ENCODE measurements around the gene GALR3. TPM values are rescaled to one million over a fixed set of nuclear protein-coding genes. Genes with fewer than 3 reads are reported as not detected.

GALR3 gene
- total and polyA plus RNA-seq, 3 experiments from 2014 or later, result not detected

DNA sequence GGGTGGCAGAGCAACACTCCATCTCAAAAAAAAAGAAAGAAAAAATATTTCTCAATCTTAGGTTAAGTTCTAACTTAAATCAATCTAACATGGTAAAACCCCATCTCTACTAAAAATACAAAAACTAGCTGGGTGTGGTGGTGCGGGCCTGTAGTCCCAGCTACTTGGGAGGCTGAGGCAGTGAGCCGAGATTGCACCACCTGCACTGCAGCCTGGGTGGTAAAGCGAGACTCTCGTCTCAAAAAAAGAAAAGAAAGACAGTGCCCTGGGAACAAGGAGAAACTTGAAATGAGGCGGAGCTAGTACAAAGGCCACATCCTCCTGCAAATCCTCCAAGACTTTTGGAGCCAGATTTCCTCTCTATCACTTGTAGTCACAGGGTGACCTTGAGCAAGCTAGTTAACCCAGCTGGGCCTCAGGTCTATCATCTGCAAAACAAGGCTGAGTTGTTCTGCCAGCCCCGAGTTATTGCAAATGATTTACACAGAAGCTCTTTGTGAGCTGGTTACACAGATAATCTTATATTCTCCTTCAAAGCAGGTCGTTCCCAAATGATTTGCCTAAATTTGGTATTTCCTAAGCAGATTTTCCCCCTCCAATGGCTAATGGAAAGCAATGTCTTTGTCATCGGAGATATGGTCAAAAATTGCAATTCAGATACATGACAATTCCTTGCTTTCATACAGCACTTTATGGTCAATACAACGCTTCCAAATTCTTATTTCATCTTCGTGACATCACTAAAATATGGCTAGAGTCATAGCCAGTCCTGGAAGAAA is 19.0 kb downstream of the GALR3 start:
- H3K27ac ChIP-seq (ENCODE audit: low read depth, low read length), result no peak overlapping the region
- Mint-ChIP-seq H3K27me3 (no peaks in the 10 kb centered on the region), H3K9me3 (no peaks in the 10 kb centered on the region), H3K36me3 (peaks cover 0 to 24% (median under 1%) of the 10 kb centered on the region in 3 donors), H3K27ac (peak overlapping the region; percentile 4 to 86 (median 64)), H3K4me1 (peaks cover 15 to 23% (median 15%) of the 10 kb centered on the region in 3 donors), H3K4me3 (peak overlapping the region; percentile 62 to 83 (median 68))
- ChIA-PET CTCF (interaction anchor here (1.4 to 2.2 kb wide), 2 partner anchors 21 to 24 kb away, joined by 5 to 8 read pairs; no protein-coding TSS in a partner anchor), POLR2A (interaction anchor here (0.6 to 1.1 kb wide), 2 partner anchors 11 to 15 kb away, joined by 5 to 8 read pairs; no protein-coding TSS in a partner anchor)
- peaks cover 10% of the 10 kb centered on the region for H3K36me3 ChIP-seq (ENCODE audit: insufficient read depth, low read length)
- no peaks in the 10 kb centered on the region for H3K27me3 ChIP-seq (ENCODE audit: insufficient read depth, low read length, poor library complexity, severe bottlenecking)
- H3K4me3 ChIP-seq (ENCODE audit: low read length), result no peak overlapping the region
- no peaks in the 10 kb centered on the region for H3K9me3 ChIP-seq (ENCODE audit: low read length)
- peaks cover 13% of the 10 kb centered on the region for H3K4me1 ChIP-seq (ENCODE audit: insufficient read depth, low read length)
- DNase-seq, result no peak

DNA sequence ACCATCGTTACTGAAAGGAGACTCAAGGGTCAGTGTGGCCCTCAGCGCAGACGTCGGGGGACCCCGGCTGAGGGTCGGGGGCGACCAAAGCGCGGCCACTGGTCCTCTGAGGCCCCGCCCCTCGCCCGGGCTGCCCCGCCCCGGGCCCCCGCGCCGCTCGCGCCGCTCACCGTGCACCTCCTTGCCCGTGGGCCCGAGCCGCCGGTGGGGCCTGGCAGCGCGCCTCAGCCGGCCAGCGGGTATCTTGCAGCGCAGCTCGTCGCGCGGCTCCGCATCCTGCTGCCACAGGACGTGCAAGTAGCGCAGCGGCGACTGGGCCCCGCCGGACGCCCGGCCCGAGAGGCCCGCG is 20.5 kb downstream of the GALR3 start:
- ChIA-PET CTCF (interaction anchor here (0.9 to 3.7 kb wide), 6 partner anchors 9 to 201 kb away, joined by 3 to 24 read pairs (median 4); partner anchors contain the start of gene MICALL1), POLR2A (interaction anchor here (0.9 to 1.4 kb wide), 7 partner anchors 11 to 862 kb away, joined by 3 to 9 read pairs (median 6); partner anchors contain the start of genes GCAT, GTPBP1 and MICALL1)
- Mint-ChIP-seq H3K4me1 (peaks cover 18 to 31% (median 18%) of the 10 kb centered on the region in 3 donors), H3K27me3 (no peaks in the 10 kb centered on the region), H3K27ac (peak overlapping the region; percentile 74 to 93 (median 90)), H3K4me3 (peak overlapping the region; percentile 87 to 95 (median 89)), H3K9me3 (no peaks in the 10 kb centered on the region), H3K36me3 (peaks cover 0 to 12% (median 0%) of the 10 kb centered on the region in 3 donors)
- peak in 2 of 5 donors; percentile 28 to 73 for DNase-seq
- Histone ChIP-seq H3K36me3 (ENCODE audit: insufficient read depth, low read length) (peaks cover 4% of the 10 kb centered on the region), H3K4me3 (ENCODE audit: low read length) (peak overlapping the region; percentile 72), H3K27me3 (ENCODE audit: insufficient read depth, low read length, poor library complexity, severe bottlenecking) (no peaks in the 10 kb centered on the region), H3K9me3 (ENCODE audit: low read length) (no peaks in the 10 kb centered on the region), H3K4me1 (ENCODE audit: insufficient read depth, low read length) (peaks cover 21% of the 10 kb centered on the region), H3K27ac (ENCODE audit: low read depth, low read length) (peak overlapping the region; percentile 87)

DNA sequence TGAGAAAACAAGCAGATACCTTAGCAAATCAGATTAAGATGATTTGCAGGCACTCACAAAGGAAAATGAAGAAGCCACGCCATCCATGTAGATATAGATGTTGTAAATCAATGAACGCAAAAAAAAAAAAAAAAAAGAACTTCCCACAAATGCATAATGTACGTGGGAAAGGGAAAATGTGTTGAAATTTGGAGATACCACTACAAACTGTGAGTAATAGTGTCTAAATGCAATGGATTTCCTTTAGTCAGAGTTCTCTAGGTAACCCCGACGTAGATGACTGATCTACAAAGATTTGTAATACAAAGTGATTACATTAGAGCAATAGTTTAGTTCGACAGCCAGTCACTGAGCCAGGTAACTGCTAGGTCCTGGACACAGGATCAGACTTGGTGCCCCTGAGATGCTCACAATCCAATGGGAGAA is 21.7 kb downstream of the GALR3 start:
- H3K27me3 Mint-ChIP-seq, result no peaks in the 10 kb centered on the region
- POLR2A ChIA-PET, result interaction anchor here (0.8 to 1.4 kb wide), 4 partner anchors 13 to 212 kb away, joined by 3 to 9 read pairs (median 7); partner anchors contain the start of gene GCAT

DNA sequence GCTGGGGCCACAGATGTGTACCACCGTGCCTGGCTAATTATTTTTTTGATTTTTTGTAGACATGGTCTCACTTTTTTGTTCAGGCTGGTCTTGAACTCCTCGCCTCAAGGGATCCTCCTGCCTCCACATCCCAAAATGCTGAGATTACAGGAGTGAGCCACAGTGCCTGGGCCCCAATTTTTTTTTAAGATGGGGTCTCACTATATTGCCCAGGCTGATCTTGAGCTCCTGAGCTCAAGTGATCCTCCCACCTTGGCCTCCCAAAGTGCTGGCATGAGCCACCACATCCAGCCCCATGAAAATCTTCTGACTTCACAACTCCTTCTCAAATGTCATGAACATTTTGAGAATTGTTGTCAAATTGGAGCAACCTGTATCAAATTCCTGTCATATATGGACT is 23.3 kb downstream of the GALR3 start:
- peaks cover 39 to 53% (median 45%) of the 10 kb centered on the region in 3 donors for H3K4me1 Mint-ChIP-seq
- H3K27me3 Mint-ChIP-seq, result no peaks in the 10 kb centered on the region
- H3K36me3 ChIP-seq (ENCODE audit: insufficient read depth, low read length), result no peaks in the 10 kb centered on the region
- H3K27ac ChIP-seq (ENCODE audit: low read depth, low read length), result no peak overlapping the region
- no peak for DNase-seq
- POLR2A ChIA-PET, result no interaction called here
- no peaks in the 10 kb centered on the region for H3K9me3 ChIP-seq (ENCODE audit: low read length)
- H3K4me1 ChIP-seq (ENCODE audit: insufficient read depth, low read length), result peaks cover 38% of the 10 kb centered on the region
- peak overlapping the region in 1 of 8 donors; percentile 23 for H3K27ac Mint-ChIP-seq
- H3K9me3 Mint-ChIP-seq, result no peaks in the 10 kb centered on the region
- CTCF ChIA-PET, result interaction anchor here (3.7 kb wide), 1 partner anchor 28 kb away, joined by 24 read pairs; no protein-coding TSS in a partner anchor
- peak overlapping the region in 5 of 7 donors; percentile 12 to 69 (median 26) for H3K4me3 Mint-ChIP-seq
- no peak overlapping the region for H3K4me3 ChIP-seq (ENCODE audit: low read length)
- peaks cover 0 to 20% (median 0%) of the 10 kb centered on the region in 3 donors for H3K36me3 Mint-ChIP-seq
- H3K27me3 ChIP-seq (ENCODE audit: insufficient read depth, low read length, poor library complexity, severe bottlenecking), result no peaks in the 10 kb centered on the region

More for the DNA sequence above, 21.7 kb downstream of the GALR3 start:
- peaks cover 0 to 13% (median 0%) of the 10 kb centered on the region in 3 donors for H3K36me3 Mint-ChIP-seq
- Histone ChIP-seq H3K4me1 (ENCODE audit: insufficient read depth, low read length) (peaks cover 24% of the 10 kb centered on the region), H3K36me3 (ENCODE audit: insufficient read depth, low read length) (peaks cover under 1% of the 10 kb centered on the region), H3K27me3 (ENCODE audit: insufficient read depth, low read length, poor library complexity, severe bottlenecking) (no peaks in the 10 kb centered on the region), H3K4me3 (ENCODE audit: low read length) (peak overlapping the region; percentile 50), H3K9me3 (ENCODE audit: low read length) (no peaks in the 10 kb centered on the region), H3K27ac (ENCODE audit: low read depth, low read length) (peak overlapping the region; percentile 87)
- H3K9me3 Mint-ChIP-seq, result no peaks in the 10 kb centered on the region
- peak overlapping the region; percentile 82 to 95 (median 88) for H3K4me3 Mint-ChIP-seq
- no peak for DNase-seq
- CTCF ChIA-PET, result interaction anchor here (0.9 to 3.7 kb wide), 4 partner anchors 8 to 62 kb away, joined by 3 to 24 read pairs (median 7); partner anchors contain the start of gene MICALL1
- peak overlapping the region in 6 of 8 donors; percentile 89 to 96 (median 93) for H3K27ac Mint-ChIP-seq
- peaks cover 28 to 40% (median 30%) of the 10 kb centered on the region in 3 donors for H3K4me1 Mint-ChIP-seq

DNA sequence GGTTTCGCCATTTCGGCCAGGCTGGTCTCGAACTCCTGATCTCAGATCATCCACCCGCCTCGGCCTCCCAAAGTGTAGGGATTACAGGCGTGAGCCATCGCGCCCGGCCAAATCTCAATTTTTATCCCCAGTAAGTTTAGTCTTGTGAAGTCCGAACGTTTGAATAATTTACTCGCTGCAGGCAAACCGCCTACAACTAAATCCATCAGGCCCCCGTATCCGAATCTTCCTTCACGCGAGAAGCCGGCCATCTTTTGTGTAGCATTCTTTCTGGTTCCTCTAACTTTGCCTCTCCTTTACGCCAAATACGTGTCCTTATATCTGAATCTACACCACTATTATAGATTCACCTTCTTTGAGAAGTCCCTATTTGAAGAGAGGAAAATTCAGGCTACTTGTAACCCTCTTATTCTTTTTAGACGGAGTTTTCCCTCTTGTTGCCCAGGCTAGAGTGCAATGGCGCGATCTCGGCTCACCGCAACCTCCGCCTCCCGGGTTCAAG is 25.5 kb downstream of the GALR3 start:
- CTCF ChIA-PET, result interaction anchor here (1.9 kb wide), 1 partner anchor 15 kb away, joined by 13 read pairs; no protein-coding TSS in a partner anchor
- Mint-ChIP-seq H3K36me3 (peaks cover 4 to 33% (median 5%) of the 10 kb centered on the region in 3 donors), H3K4me3 (peak overlapping the region; percentile 90 to 99 (median 95)), H3K27ac (peak overlapping the region; percentile 94 to 99 (median 98)), H3K27me3 (no peaks in the 10 kb centered on the region), H3K9me3 (no peaks in the 10 kb centered on the region), H3K4me1 (peaks cover 37 to 52% (median 44%) of the 10 kb centered on the region in 3 donors)
- Histone ChIP-seq H3K4me3 (ENCODE audit: low read length) (peak overlapping the region; percentile 79), H3K27me3 (ENCODE audit: insufficient read depth, low read length, poor library complexity, severe bottlenecking) (no peaks in the 10 kb centered on the region), H3K27ac (ENCODE audit: low read depth, low read length) (peak overlapping the region; percentile 85), H3K4me1 (ENCODE audit: insufficient read depth, low read length) (peaks cover 40% of the 10 kb centered on the region), H3K9me3 (ENCODE audit: low read length) (no peaks in the 10 kb centered on the region), H3K36me3 (ENCODE audit: insufficient read depth, low read length) (peaks cover 13% of the 10 kb centered on the region)
- POLR2A ChIA-PET, result no interaction called here
- DNase-seq, result no peak

DNA sequence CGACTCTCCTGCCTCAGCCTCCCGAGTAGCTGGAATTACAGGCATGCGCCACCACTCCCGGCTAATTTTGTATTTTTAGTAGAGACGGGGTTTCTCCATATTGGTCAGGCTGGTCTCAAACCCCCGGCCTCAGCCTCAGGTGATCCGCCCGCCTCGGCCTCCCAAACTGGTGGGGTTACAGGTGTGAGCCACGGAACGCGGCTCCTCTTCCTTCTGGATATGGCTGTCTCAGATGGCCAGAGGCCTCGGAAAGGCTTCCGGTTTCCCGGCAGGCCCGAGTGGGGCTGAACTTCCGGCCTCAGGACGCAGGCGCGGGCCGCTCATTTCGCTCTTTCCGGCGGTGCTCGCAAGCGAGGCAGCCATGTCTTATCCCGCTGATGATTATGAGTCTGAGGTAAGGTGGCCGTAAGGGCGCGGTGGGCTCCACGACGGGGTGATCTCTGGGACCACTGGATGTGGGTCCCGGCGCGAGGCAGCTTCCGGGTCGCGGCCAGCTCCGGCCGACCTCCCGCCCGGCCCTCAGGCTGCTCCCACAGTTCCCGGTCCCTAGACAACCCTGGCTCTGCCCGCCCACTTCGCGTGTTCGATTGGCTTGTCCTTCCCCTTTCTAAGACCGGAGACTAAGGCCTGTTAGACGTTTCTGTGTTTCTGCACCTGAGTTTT is 26.0 kb downstream of the GALR3 start, which contains the start of gene EIF3L:
Gene EIF3L, plus strand, starts transcription at position 331 of the 663 bp plus-strand sequence. Its CDS starts 31 bp downstream, at position 362.
- peaks cover 5 to 39% (median 8%) of the 10 kb centered on the region in 3 donors for H3K36me3 Mint-ChIP-seq
- peak; percentile 79 to 91 (median 84) for DNase-seq
- Histone ChIP-seq H3K9me3 (ENCODE audit: low read length) (no peaks in the 10 kb centered on the region), H3K36me3 (ENCODE audit: insufficient read depth, low read length) (peaks cover 13% of the 10 kb centered on the region), H3K27ac (ENCODE audit: low read depth, low read length) (peak within 1 kb of the TSS; percentile 85), H3K4me1 (ENCODE audit: insufficient read depth, low read length) (peaks cover 40% of the 10 kb centered on the region), H3K4me3 (ENCODE audit: low read length) (peak within 1 kb of the TSS; percentile 79), H3K27me3 (ENCODE audit: insufficient read depth, low read length, poor library complexity, severe bottlenecking) (no peaks in the 10 kb centered on the region)
- no peaks in the 10 kb centered on the region for H3K9me3 Mint-ChIP-seq
- peaks cover 40 to 56% (median 50%) of the 10 kb centered on the region in 3 donors for H3K4me1 Mint-ChIP-seq
- peak within 1 kb of the TSS; percentile 90 to 99 (median 95) for H3K4me3 Mint-ChIP-seq
- H3K27me3 Mint-ChIP-seq, result no peaks in the 10 kb centered on the region
- ChIA-PET CTCF (interaction anchor here (1.9 kb wide), 1 partner anchor 15 kb away, joined by 13 read pairs; no protein-coding TSS in a partner anchor), POLR2A (no interaction called here)
- H3K27ac Mint-ChIP-seq, result peak within 1 kb of the TSS; percentile 94 to 99 (median 98)

DNA sequence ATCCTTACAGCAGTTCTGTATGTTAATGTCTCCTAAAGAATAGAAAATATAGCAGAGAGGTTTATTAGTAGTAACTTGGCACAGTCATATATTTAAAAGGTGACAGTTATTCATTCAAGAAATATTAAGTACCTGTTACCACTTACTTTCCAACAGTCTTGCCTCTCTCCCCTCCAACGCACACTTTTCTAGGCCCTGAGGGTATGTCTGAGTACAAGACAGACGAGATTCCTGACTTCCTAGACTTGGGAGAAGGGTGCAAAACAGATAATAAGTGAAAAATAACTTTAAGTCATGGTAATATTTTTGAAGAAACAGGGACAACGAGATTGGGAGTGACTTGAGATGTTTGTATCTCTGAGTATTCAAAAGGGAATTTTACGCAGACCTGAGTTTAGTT is 27.6 kb downstream of the GALR3 start:
- DNase-seq, result no peak
- peaks cover 36% of the 10 kb centered on the region for H3K4me1 ChIP-seq (ENCODE audit: insufficient read depth, low read length)
- CTCF ChIA-PET, result interaction anchor here (0.9 to 1.9 kb wide), 3 partner anchors 13 to 34 kb away, joined by 3 to 13 read pairs (median 4); no protein-coding TSS in a partner anchor
- H3K9me3 Mint-ChIP-seq, result no peaks in the 10 kb centered on the region
- H3K27me3 Mint-ChIP-seq, result no peaks in the 10 kb centered on the region
- H3K36me3 Mint-ChIP-seq, result peaks cover 8 to 55% (median 8%) of the 10 kb centered on the region in 3 donors
- no peak overlapping the region for H3K27ac ChIP-seq (ENCODE audit: low read depth, low read length)
- H3K9me3 ChIP-seq (ENCODE audit: low read length), result no peaks in the 10 kb centered on the region
- peak overlapping the region; percentile 22 to 84 (median 68) for H3K27ac Mint-ChIP-seq
- no peak overlapping the region for H3K4me3 ChIP-seq (ENCODE audit: low read length)
- peak overlapping the region; percentile 51 to 96 (median 92) for H3K4me3 Mint-ChIP-seq
- peaks cover 26% of the 10 kb centered on the region for H3K36me3 ChIP-seq (ENCODE audit: insufficient read depth, low read length)
- H3K27me3 ChIP-seq (ENCODE audit: insufficient read depth, low read length, poor library complexity, severe bottlenecking), result no peaks in the 10 kb centered on the region
- H3K4me1 Mint-ChIP-seq, result peaks cover 49 to 66% (median 63%) of the 10 kb centered on the region in 3 donors
- POLR2A ChIA-PET, result no interaction called here

Measured in CD8-positive, alpha-beta memory T cell (primary cell).